ENCODE measurements around the gene ABCA12. TPM values are rescaled to one million over a fixed set of nuclear protein-coding genes. Genes with fewer than 3 reads are reported as not detected.

The ABCA12 gene
- total and polyA plus RNA-seq, 9 of the 15 experiments (the other 6 are each of a cell fraction or from before 2014, with no cell fraction given) = 0.02 to 0.03 TPM; not detected in 7

Other genes starting within 250 kb of the ABCA12 start
- gene ATIC, start 173.4 kb upstream of the ABCA12 start, total RNA-seq (2014; rRNA removed) = 61.6 and 71.6 TPM in 2 replicates
- 54.2 and 58.4 TPM in 2 replicates for gene ATIC, start 173.4 kb upstream of the ABCA12 start, total RNA-seq (2014; rRNA removed; fragmentation: Illumina TruSeq; extraction: Trizol)
- 45.6 and 53.5 TPM in 2 replicates for gene ATIC, start 173.4 kb upstream of the ABCA12 start, total RNA-seq (2015; rRNA removed; fragmentation: Illumina TruSeq; extraction: Trizol)
- gene ATIC, start 173.4 kb upstream of the ABCA12 start, total RNA-seq (2021) = 305 and 308 TPM in 2 replicates
- 131 and 134 TPM in 2 replicates for gene ATIC, start 173.4 kb upstream of the ABCA12 start, polyA plus RNA-seq (2011; rRNA removed)
- gene ATIC, start 173.4 kb upstream of the ABCA12 start, polyA plus RNA-seq (2014; fragmentation: Illumina TruSeq; extraction: Trizol) = 384 and 426 TPM in 2 replicates
- gene ATIC, start 173.4 kb upstream of the ABCA12 start, polyA plus RNA-seq (2014; fragmentation: Nextera tagmentation; extraction: Ambion mirVana) = 100 to 1,000 TPM; 304 to 480 TPM
- 178 and 212 TPM in 2 replicates for gene ATIC, start 173.4 kb upstream of the ABCA12 start, polyA plus RNA-seq (2014; rRNA removed)